HG03097 (cell line): ENCODE measurements around the gene UTS2R.

Experiments used
- ATAC-seq: cut with Tn5 transposase; IDR thresholded peaks from one replicate; pipeline ENCODE4 v1.9.1; 2021; ENCODE audit not compliant: unreplicated experiment, low FRiP score

Gene UTS2R

GRCh38 chr17:82424001-82424862 is 52.7 kb downstream of the UTS2R start:
- no peak for ATAC-seq

- ATAC-seq = no peak
Observed at GRCh38 chr17:82424863-82425159, 53.2 kb downstream of the UTS2R start.
